GM18505 (cell line): ENCODE measurements around the gene OR4M1.
"Not testable (repeated sequence)": the region's sequence is repeated elsewhere in the genome, so short reads cannot be mapped to it uniquely, and the experiment has no call there.

Experiments
- ATAC-seq: cut with Tn5 transposase; IDR thresholded peaks from one replicate; pipeline ENCODE4 v1.9.1; 2021; ENCODE audit not compliant: unreplicated experiment
- POLR2A ChIP-seq: IDR thresholded peaks from 4 replicates; pipeline ENCODE4 v1.6.1; 2011; ENCODE audit warnings: borderline replicate concordance; ENCODE audit not compliant: insufficient read depth, insufficient read length; ENCODE audit errors: extremely low read depth

Gene OR4M1, protein sequence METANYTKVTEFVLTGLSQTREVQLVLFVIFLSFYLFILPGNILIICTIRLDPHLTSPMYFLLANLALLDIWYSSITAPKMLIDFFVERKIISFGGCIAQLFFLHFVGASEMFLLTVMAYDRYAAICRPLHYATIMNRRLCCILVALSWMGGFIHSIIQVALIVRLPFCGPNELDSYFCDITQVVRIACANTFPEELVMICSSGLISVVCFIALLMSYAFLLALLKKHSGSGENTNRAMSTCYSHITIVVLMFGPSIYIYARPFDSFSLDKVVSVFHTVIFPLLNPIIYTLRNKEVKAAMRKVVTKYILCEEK

DNA sequence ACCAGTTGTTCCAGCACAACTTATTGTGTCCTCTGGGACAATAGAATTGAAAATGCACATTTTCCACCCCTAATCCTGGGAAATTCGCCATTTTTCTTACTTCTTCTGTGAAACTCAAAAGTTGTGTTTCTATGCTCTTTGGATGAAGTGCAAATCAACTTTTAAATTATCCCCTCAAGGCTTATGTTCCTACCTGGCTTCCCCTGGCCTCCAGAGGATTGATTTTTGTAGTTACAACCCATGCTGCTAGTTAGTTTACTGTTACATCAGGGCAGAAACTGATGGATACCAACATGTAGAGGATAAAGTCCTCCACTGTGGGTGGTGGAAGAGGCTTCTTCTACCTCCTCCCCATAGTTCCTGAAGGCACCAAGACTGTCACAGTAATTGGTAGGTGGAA lies at the start of gene OR4M1:
Gene OR4M1 (plus strand): TSS at position 301 of the 400 bp plus-strand sequence. CDS start 6,819 bp downstream, outside the sequence.
- ATAC-seq = not testable (repeated sequence)

DNA sequence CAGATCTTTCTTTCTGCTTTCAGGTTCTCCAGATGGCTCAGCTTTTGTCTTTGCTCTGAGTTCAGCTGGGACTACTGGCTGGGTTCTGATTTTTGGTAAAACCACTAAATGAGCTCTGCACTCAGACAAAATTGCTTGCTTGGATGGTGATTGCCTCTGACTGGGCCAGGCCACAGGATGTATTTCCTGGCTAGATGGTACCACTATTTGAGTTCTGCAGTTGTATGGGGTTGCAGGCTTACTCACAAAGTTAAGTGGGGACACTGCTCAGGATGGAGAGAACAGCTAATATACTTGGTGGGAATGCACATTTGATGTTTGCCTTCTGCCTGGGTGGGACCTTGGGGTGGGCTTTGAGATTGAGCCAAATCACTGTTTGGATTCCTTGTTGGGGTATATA lies 43.9 kb upstream of the OR4M1 start:
- TF ChIP-seq POLR2A = no peak
- no peak for ATAC-seq

DNA sequence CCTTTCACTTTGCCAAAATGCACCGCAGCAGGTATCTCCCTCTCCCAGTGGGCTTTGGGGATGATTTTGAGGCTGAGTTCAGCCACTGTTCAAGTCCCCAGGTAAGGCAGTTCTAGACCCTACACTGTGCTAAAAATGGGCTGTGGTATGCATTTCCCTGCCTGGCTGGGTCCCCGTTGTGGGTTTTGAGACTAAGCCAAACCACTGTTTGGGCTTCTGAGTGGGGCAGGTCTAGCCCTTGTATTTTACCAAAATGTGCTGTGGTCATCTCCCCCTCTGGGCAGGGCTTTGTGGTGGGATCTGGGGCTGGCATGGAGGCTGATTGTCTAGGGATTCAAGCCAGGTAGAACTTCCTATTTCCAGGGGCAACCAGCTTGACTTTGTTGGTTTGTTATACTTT lies 43.5 kb upstream of the OR4M1 start:
- ATAC-seq = no peak
- no peak for TF ChIP-seq POLR2A

DNA sequence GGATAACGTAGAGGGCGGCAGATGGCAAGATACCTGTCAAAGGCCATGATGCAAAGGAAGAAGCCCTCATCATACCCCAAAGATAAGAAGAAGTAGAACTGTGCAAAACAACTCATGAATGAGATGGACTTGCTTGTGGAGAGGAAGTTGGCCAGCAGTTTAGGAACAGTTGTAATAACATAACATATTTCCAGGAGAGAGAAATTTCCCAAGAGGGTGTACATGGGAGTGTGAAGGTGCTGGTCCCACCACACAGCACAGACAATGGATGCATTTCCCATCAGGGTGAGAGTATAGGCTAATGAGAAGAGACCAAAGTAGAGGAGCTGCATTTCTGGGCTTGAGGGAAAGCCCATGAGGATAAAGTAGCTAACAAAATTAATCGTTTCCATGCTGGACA lies 39.4 kb upstream of the OR4M1 start:
- not testable (repeated sequence) for ATAC-seq

DNA sequence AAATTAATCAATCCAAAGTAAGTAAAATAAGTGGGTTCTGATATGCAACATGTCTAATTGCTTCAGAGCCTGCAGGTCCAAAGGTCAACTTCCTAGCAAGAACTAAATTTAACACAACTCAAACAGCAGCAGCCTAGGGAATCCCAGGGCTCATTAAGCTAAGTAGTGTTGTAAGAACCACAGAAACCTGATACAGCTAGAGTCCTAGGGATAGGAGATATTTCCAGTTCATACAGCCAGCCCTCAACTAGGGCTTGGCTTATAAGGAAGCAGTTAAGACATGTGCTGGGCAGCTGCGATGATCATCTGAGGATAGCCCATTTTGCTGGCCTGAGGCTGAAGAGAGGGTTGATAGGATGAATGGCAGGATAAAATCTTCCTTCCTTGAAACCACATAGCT lies 30.0 kb upstream of the OR4M1 start, which contains the start of gene OR4Q3:
Gene OR4Q3 (plus strand): TSS at position 316 of the 400 bp plus-strand sequence.
- TF ChIP-seq POLR2A = no peak
- no peak for ATAC-seq

DNA sequence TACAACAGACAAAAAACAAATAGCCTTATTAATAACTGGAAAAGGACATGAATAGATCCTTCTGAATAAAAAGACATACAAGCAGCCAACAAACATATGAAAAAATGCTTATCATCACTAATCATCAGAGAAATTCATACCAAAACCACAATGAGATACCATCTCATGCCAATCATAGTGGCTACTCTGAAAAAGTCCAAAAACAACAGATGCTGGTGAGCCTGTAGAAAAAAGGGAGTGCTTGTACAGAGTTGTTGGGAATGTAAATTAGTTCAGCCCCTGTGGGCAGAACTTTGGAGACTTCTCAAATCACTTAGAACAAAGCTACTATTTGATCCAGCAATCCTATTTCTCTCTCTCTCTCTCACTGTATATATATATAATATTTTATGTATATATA lies 21.0 kb upstream of the OR4M1 start:
- ATAC-seq = not testable (repeated sequence)

DNA sequence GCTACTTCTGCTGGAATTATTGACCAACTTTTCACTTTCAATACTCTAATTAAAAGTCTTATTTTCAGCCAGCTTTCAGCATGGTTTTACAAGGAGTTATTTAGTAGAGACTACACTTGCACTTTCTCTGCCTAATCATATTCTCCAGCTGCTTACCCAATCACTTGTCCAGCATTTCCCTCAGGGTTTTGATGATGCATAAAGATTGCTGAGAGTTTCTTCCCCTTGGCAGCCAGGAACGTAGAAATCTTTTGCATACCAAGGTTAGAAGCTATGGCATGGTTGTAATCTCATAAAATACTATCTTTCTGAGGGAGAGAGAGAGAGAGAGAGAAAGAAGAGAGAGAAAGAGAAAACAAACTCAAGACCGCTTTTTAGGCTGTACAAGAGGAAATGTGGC lies 19.1 kb upstream of the OR4M1 start:
- ATAC-seq = no peak
- TF ChIP-seq POLR2A = no peak

DNA sequence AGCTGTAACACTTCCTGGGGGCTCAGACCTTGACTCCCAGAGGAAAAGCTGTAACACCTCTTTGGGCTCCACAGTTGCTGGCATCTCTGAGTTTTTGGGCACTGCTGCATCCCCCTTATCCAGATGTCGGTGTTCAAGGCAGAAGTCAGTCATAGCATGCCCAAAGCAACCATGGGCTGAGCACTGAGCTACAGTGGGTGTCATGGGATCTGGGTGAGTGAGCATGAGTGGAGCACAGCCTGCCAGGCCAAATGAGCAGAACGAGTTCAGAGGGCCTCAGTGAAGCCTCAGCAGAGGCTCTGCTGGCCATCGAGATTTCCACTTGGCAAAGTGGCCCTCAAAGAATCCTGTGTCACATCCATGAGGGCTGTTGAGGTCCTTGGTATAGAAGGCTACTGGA lies 1.8 kb upstream of the OR4M1 start:
- not testable (repeated sequence) for ATAC-seq

DNA sequence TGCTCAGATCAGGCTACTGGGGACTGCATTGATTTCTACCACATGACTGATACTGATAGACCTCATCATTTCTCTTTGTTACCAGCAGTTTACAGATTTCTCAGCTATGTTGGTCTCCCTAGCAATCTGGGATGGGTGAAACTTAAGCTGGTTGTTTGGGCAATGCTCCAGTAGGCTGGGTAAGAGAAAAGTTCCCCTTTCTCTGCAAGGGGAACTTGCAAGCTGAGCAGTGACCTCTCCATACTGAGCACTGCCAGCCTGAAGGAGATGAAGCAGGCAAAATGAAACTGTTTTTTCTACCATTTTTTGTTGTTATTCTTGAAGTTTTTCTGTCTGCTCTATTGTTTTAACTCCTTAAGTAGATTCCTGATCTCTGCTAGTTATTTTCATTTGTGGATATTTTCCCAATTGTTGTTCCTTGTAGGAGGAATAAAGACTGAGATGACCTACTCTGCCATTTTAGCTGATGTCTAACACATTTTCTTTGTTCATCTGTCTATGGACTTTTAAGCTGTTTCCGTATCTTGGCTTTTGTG lies 1.3 kb upstream of the OR4M1 start:
- no peak for TF ChIP-seq POLR2A
- peak; percentile 69 for ATAC-seq

DNA sequence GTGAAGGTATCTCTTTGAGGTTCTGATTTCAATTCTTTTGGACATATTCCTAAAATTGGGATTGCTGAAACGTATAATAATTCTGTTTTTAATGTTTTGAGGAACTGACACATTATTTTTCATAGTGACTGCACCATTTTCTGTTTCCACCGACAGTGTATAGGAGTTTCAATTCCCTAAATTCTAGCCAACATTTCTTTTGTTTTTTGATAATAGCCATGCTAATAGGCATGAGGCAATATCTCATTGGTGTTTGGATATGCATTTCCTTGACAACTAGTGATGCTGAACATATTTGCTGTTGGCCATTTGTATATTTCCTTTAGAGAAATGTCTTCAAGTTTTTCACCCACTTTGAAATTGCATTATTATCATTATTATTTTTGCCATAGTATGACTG lies 850 bp upstream of the OR4M1 start:
- ATAC-seq = peak; percentile 81

DNA sequence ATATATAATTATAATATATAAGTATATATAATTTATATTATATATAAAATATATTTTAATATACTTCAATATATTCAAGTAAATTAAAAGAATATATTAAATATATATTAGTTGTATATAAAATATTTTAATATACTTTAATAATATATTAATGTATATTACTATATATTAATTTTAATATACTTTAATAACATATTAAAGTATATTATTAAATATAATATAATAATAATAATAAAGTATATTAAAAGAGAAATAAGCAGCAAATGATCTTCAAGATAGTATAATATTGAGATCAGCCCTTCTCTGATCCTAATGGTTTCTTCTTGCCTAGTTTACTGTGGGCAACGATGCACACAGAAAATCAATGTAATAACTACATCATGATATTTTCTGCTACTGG lies 2.3 kb downstream of the OR4M1 start:
- no peak for ATAC-seq
- no peak for TF ChIP-seq POLR2A

DNA sequence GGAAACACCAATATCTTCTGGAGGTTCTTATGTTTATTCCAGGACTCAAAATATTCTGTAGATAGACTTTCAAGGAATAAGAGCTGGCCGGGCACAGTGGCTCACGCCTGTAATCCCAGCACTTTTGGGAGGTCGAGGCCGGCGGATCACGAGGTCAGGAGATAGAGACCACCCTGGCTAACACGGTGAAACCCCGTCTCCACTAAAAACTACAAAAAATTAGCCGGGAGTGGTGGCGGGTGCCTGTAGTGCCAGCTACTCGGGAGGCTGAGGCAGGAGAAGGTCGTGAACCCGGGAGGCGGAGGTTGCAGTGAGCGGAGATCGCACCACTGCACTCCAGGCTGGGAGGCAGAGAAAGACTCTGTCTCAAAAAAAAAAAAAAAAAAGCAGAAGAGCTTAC lies 12.5 kb downstream of the OR4M1 start:
- not testable (repeated sequence) for ATAC-seq

DNA sequence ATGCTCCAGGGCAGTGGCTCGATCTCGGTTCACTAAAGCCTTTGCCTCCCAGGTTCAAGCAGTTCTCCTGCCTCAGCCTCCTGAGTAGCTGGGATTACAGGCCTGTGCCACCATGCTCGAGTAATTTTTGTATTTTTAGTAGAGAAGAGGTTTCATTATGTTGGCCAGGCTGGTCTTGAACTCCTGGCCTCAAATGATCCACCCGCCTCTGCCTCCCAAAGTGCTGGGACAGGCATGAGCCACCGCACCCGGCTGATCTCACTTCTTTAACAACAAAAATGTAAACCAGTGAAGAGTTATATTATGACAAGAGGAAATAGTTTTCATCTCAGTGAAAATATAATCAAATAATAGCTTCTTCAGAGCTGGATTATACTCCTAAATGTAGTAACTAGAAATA lies 14.0 kb downstream of the OR4M1 start:
- ATAC-seq = not testable (repeated sequence)

DNA sequence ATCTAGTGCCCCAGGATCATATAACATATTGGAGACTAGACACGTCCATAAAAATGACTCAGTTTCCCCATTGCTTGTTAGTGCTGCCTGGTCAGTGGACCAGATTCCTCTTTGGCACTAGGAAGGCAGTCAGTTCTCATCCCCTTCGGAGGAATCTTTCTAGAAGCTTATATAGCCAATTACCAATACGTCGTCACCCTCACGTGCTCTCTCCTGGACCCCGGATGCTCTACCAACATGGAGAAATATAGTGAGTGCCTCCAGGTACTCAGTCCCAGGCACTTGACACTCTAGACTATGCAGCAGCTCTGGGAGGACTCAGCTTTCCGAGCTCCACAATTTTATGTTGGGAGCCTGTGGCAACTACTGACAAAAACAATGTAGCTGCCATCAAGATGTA lies 14.8 kb downstream of the OR4M1 start:
- ATAC-seq = not testable (repeated sequence)

DNA sequence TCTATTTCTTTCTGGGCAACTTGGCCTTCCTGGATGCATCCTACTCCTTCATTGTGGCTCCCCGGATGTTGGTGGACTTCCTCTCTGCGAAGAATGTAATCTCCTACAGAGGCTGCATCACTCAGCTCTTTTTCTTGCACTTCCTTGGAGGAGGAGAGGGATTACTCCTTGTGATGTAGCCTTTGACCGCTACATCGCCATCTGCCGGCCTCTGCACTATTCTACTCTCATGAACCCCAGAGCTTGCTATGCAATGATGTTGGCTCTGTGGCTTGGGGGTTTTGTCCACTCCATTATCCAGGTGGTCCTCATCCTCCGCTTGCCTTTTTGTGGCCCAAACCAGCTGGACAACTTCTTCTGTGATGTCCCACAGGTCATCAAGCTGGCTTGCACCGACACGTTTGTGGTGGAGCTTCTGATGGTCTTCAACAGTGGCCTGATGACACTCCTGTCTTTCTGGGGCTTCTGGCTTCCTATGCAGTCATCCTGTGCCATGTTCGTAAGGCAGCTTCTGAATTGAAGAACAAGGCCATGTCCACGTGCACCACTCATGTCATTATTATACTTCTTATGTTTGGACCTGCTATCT lies 23.3 kb downstream of the OR4M1 start:
- not testable (repeated sequence) for ATAC-seq
